GM12878 (cell line): ENCODE results near the gene NPIPA5. TPM values are rescaled to one million over a fixed set of nuclear protein-coding genes. Genes with fewer than 3 reads are reported as not detected.

ENCODE experiments used
- ATAC-seq: fragments of 200-7000 bp; cut with Tn5 transposase; 3 replicates; pipeline ENCODE4 v1.9.1; 2020; ENCODE audit warnings: mild to moderate bottlenecking, moderate library complexity
- BruUV-seq: library from RNA; stranded (reverse); fragments of 400-500 nt; replicated peaks from 2 replicates; lab custom pipeline; 2021; lab: Mats Ljungman, UMichigan
- CTCF ChIA-PET: fragments of 300-600 bp; sonication (Branson Sonifier 250); formaldehyde crosslinking; extraction: SDS; loops from one replicate; lab custom pipeline; 2021; ENCODE audit warnings: inconsistent platforms; lab: Yijun Ruan, JAX
- POLR2A ChIA-PET: fragments of 350-600 bp; formaldehyde crosslinking; extraction: SDS; loops from one replicate; lab custom pipeline; 2021; ENCODE audit warnings: inconsistent platforms; lab: Charles Lee
- RAD21 ChIA-PET: fragments of 300-600 bp; sonication (Branson Sonifier 250); formaldehyde crosslinking; loops from one replicate; lab custom pipeline; 2023; ENCODE audit warnings: antibody characterized with exemption; ENCODE audit not compliant: unreplicated experiment; lab: Charles Lee
- SMC1A ChIA-PET: fragments of 300-600 bp; sonication (Branson Sonifier 250); formaldehyde crosslinking; loops from one replicate; lab custom pipeline; 2023; ENCODE audit not compliant: unreplicated experiment, uncharacterized antibody; lab: Charles Lee
- DNase-seq: peaks from one replicate; pipeline ENCODE4 v3.0.0-alpha.2; 2011; ENCODE audit warnings: low read depth, low spot score
- FAIRE-seq: peaks from 3 replicates; lab custom pipeline; 2011; peaks lifted over from hg19 to GRCh38; lab: Jason Lieb, UNC
- H2AFZ ChIP-seq: 2 replicates; pipeline ENCODE4 v1.6.0; 2011; ENCODE audit warnings: low read depth, low read length, control low read depth; ENCODE audit not compliant: control insufficient read depth
- H3K27ac ChIP-seq: 2 replicates; pipeline ENCODE4 v1.5.1; 2011; ENCODE audit warnings: control low read depth; ENCODE audit not compliant: control insufficient read depth, insufficient read depth
- H3K27me3 ChIP-seq, 2 experiments: replicated peaks in 1 of 2; 2 replicates each; pipeline versions ENCODE4 v1.6.0 to v1.6.1; 2011; ENCODE audit warnings: low read length in 1 of 2; ENCODE audit not compliant: control insufficient read depth in 2 of 2, insufficient read depth in 2 of 2
- H3K36me3 ChIP-seq, 2 experiments: 2 replicates each; pipeline ENCODE4 v1.5.1; 2011; ENCODE audit warnings: low read length in 1 of 2; ENCODE audit not compliant: control insufficient read depth in 2 of 2, insufficient read depth in 2 of 2
- H3K4me1 ChIP-seq: 2 replicates; pipeline ENCODE4 v1.6.1; 2011; ENCODE audit warnings: mild to moderate bottlenecking, low read length, moderate library complexity, mixed read lengths; ENCODE audit not compliant: control insufficient read depth, insufficient read depth
- H3K4me2 ChIP-seq: 2 replicates; pipeline ENCODE4 v1.6.0; 2011; ENCODE audit warnings: control low read depth; ENCODE audit not compliant: control insufficient read depth, insufficient read depth
- H3K4me3 ChIP-seq: fragments of 200-600 bp; sonication (generic); 2 replicates; pipeline ENCODE4 v1.5.1; 2016
- H3K79me2 ChIP-seq: 2 replicates; pipeline ENCODE4 v1.6.0; 2011; ENCODE audit warnings: low read length; ENCODE audit not compliant: control insufficient read depth, insufficient read depth
- H3K9ac ChIP-seq: 2 replicates; pipeline ENCODE4 v1.8.0; 2011; ENCODE audit warnings: low read length, control low read depth, mixed read lengths; ENCODE audit not compliant: control insufficient read depth, insufficient read depth
- H3K9me3 ChIP-seq: replicated peaks from 3 replicates; pipeline ENCODE4 v1.5.1; 2011; ENCODE audit warnings: mild to moderate bottlenecking, low read length; ENCODE audit not compliant: control insufficient read depth, insufficient read depth
- H4K20me1 ChIP-seq: 2 replicates; pipeline ENCODE4 v1.6.0; 2011; ENCODE audit not compliant: control insufficient read depth, insufficient read depth
- ATF7 ChIP-seq: fragments of 450-650 bp; IDR thresholded peaks from 2 replicates; pipeline ENCODE4 v1.6.1; 2016; ENCODE audit warnings: low read depth, mild to moderate bottlenecking
- BHLHE40 ChIP-seq, 2 experiments: fragments of 450-650 bp in 1 of 2; IDR thresholded peaks; 2 replicates each; pipeline ENCODE4 v1.6.1; 2011 to 2017; ENCODE audit warnings: low read depth in 2 of 2, borderline replicate concordance in 1 of 2, improper control_type of control experiment in 1 of 2, low read length in 1 of 2, mild to moderate bottlenecking in 1 of 2
- CEBPB ChIP-seq, 2 experiments: fragments of 150-350 bp in 1 of 2; IDR thresholded peaks; 2 replicates each; pipeline ENCODE4 v1.6.1; 2012 to 2014; ENCODE audit warnings: low read depth in 2 of 2, low read length in 2 of 2, borderline replicate concordance in 1 of 2, inconsistent platforms in 1 of 2
- FOS ChIP-seq: IDR thresholded peaks from 3 replicates; pipeline ENCODE4 v1.6.1; 2011; ENCODE audit warnings: borderline replicate concordance; ENCODE audit not compliant: insufficient read length; ENCODE audit errors: extremely low read depth
- FOXK2 ChIP-seq: fragments of 450-650 bp; IDR thresholded peaks from 2 replicates; pipeline ENCODE4 v1.6.1; 2017; ENCODE audit warnings: mild to moderate bottlenecking, moderate library complexity
- GATAD2B ChIP-seq: fragments of 450-650 bp; conservative IDR thresholded peaks from 2 replicates; pipeline ENCODE4 v1.6.1; 2017; ENCODE audit warnings: low read depth, mild to moderate bottlenecking, moderate library complexity
- KAT2A ChIP-seq: conservative IDR thresholded peaks from 2 replicates; pipeline ENCODE4 v1.6.1; 2011; ENCODE audit warnings: low read depth, low read length; ENCODE audit not compliant: control insufficient read depth
- KLF5 ChIP-seq: fragments of 450-650 bp; IDR thresholded peaks from 2 replicates; pipeline ENCODE4 v1.6.1; 2014; ENCODE audit warnings: mild to moderate bottlenecking; ENCODE audit not compliant: partially characterized antibody
- MXI1 ChIP-seq: fragments of 150-350 bp; IDR thresholded peaks from 2 replicates; pipeline ENCODE4 v1.6.1; 2011; ENCODE audit warnings: low read depth, mild to moderate bottlenecking, inconsistent platforms, low read length, improper control_type of control experiment
- SMAD1 ChIP-seq: fragments of 450-650 bp; IDR thresholded peaks from 2 replicates; pipeline ENCODE4 v1.6.1; 2018; ENCODE audit warnings: mild to moderate bottlenecking, low read depth; ENCODE audit not compliant: partially characterized antibody
- SMAD5 ChIP-seq: IDR thresholded peaks from 2 replicates; pipeline ENCODE4 v1.6.1; 2016; ENCODE audit warnings: antibody characterized with exemption, low read depth
- SMC3 ChIP-seq: IDR thresholded peaks from 2 replicates; pipeline ENCODE4 v1.6.1; 2011; ENCODE audit warnings: low read length, improper control_type of control experiment, borderline replicate concordance
- YBX1 ChIP-seq: fragments of 450-650 bp; IDR thresholded peaks from 2 replicates; pipeline ENCODE4 v1.6.1; 2016; ENCODE audit warnings: antibody characterized with exemption
- WGBS: methylation state at CpG from one replicate; pipeline ENCODE4 v1.1.6; 2016; ENCODE audit warnings: low lambda C conversion rate; ENCODE audit not compliant: insufficient replicate concordance, insufficient coverage; ENCODE audit errors: missing lambda C conversion rate; 5-methylcytosine and 5-hydroxymethylcytosine counted together
- in situ Hi-C: fragments of 300-500 bp; cut with MboI; formaldehyde crosslinking; loops from 9 replicates; pipeline ENCODE4 v1.14.3; 2018; ENCODE audit warnings: mixed read lengths
- intact Hi-C: fragments of 100-400 bp; cut with micrococcal nuclease; formaldehyde crosslinking; loops from one replicate; pipeline ENCODE4 v1.14.2; 2022; ENCODE audit not compliant: unreplicated experiment
- polyA plus RNA-seq, 11 experiments: library from polyadenylated mRNA; depleted of rRNA in 4 of 11; unstranded in 6 of 11; stranded (reverse) in 5 of 11; fragments of >200 nt; fragmentation: Nextera tagmentation in 4 of 11; fragmentation: Illumina TruSeq in 1 of 11; extraction: Ambion mirVana in 4 of 11; extraction: Trizol in 1 of 11; gene quantifications; 1 replicate in 1 of 11; 2 replicates in 10 of 11; pipeline versions ENCODE4 v1.2.1 to v1.2.3, GENCODE V29; 2011 to 2016; ENCODE audit warnings: inconsistent platforms in 2 of 11, missing spikeins in 2 of 11, low read depth in 1 of 11
- total RNA-seq, 4 experiments: library from RNA; depleted of rRNA in 3 of 4; stranded (reverse); fragments of >200 nt in 3 of 4; fragmentation: Illumina TruSeq in 1 of 4; extraction: Trizol in 1 of 4; gene quantifications; 2 replicates each; pipeline versions ENCODE4 v1.2.1 to v1.2.3, GENCODE V29; 2013 to 2021
- TF ChIP-seq, protein P1 (sequence below): IDR thresholded peaks from 2 replicates; pipeline ENCODE4 v1.6.1; 2011; ENCODE audit warnings: borderline replicate concordance, low read depth, mild to moderate bottlenecking, moderate library complexity, low read length; ENCODE audit not compliant: insufficient read depth, poor library complexity, severe bottlenecking
- TF ChIP-seq, protein P2 (sequence below): fragments of 450-650 bp; IDR thresholded peaks from 2 replicates; pipeline ENCODE4 v1.6.1; 2014; ENCODE audit warnings: mild to moderate bottlenecking

The NPIPA5 gene
- total and polyA plus RNA-seq, 10 of the 15 experiments (the other 5 are each of a cell fraction or from before 2014, with no cell fraction given) = 1.2 to 12.1 (median 3.6) TPM

DNA sequence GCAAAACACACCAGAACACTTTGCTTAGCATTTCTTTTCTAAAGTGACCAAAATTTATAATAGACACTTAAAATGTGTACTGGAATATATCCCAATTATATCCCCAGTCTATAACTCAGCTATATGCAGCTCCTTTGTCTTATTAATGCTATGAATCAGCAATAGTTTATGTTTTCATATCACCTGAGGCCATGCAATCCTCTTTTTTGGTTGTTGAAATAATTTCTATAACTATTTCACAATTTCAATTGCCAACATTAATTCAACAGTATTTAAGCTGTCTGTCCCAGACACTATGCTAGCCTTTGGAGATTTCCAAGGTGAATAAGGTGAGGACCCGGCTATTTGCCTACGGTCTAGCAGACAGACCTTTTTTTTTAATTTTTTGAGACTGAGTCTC is 39.1 kb upstream of the NPIPA5 start:
- ChIA-PET CTCF (no interaction called here), SMC1A (no interaction called here), POLR2A (no interaction called here), RAD21 (no interaction called here)
- WGBS = 90% methylated on average over 2 of the region's 2 CpGs
- FAIRE-seq = no peak
- no peak overlapping the region for H3K4me3 ChIP-seq
- no peak overlapping the region for H3K4me2 ChIP-seq
- TF ChIP-seq CEBPB (IDR thresholded peaks at IDR 0.05; ENCODE audit: borderline replicate concordance in 1 of 2, low read depth in 2 of 2, low read length in 2 of 2) (no peak), ATF7 (no peak), FOXK2 (no peak)
- DNase-seq = no peak
- ATAC-seq = no peak
- no peaks in the 10 kb centered on the region for H3K27me3 ChIP-seq
- H2AFZ ChIP-seq = no peak overlapping the region
- H3K4me1 ChIP-seq = no peaks in the 10 kb centered on the region
- H3K79me2 ChIP-seq = no peaks in the 10 kb centered on the region
- no peaks in the 10 kb centered on the region for H3K9me3 ChIP-seq
- no peak overlapping the region for H3K27ac ChIP-seq
- no peak overlapping the region for H3K9ac ChIP-seq
- no peaks in the 10 kb centered on the region for H3K36me3 ChIP-seq
- BruUV-seq = no TSS peak
- H4K20me1 ChIP-seq = no peaks in the 10 kb centered on the region
- in situ Hi-C loops = loop anchor here (25.0 kb wide), 1 partner anchor 605 kb away; no protein-coding TSS in a partner anchor
- intact Hi-C loops = no loop called here

DNA sequence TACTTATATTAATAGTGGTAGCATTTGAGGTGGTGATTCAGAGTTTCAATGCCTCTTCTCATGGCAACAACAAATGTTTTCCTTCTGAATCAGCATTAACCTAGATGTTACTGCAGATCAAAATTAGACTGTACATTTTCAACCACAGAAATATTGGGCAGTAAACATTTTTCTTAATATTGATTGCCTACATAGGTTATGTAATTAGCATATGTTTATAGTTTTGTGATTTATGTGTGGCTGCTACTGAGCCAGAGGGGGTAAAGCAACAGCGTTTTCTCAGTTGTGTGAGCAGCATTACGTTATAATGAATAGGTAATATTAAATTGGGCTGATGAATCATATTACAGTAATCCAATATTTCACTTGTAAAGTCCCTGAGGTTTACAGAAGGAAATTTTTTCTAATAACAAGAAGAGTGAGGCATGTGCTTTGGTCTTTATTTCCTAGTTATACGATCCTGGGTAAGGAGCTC is 37.5 kb upstream of the NPIPA5 start:
- Histone ChIP-seq H3K4me2 (no peak overlapping the region), H3K9me3 (no peaks in the 10 kb centered on the region), H3K27ac (no peak overlapping the region), H3K4me3 (no peak overlapping the region), H4K20me1 (no peaks in the 10 kb centered on the region), H3K36me3 (no peaks in the 10 kb centered on the region), H2AFZ (no peak overlapping the region), H3K9ac (no peak overlapping the region), H3K27me3 (no peaks in the 10 kb centered on the region), H3K79me2 (no peaks in the 10 kb centered on the region), H3K4me1 (no peaks in the 10 kb centered on the region)
- in situ Hi-C loops = loop anchor here (25.0 kb wide), 1 partner anchor 603 kb away; no protein-coding TSS in a partner anchor
- CTCF ChIA-PET = no interaction called here
- RAD21 ChIA-PET = no interaction called here
- intact Hi-C loops = no loop called here
- FAIRE-seq (peak; percentile 68), ATAC-seq (no peak), DNase-seq (no peak)
- POLR2A ChIA-PET = no interaction called here
- WGBS = 21% methylated on average over 3 of the region's 3 CpGs
- BruUV-seq = no TSS peak
- SMC1A ChIA-PET = no interaction called here
- no peak for TF ChIP-seq KLF5
- no peak for TF ChIP-seq KAT2A
- no peak for TF ChIP-seq SMAD5
- no peak for TF ChIP-seq FOS
- TF ChIP-seq BHLHE40 (IDR thresholded peaks at IDR 0.05; ENCODE audit: borderline replicate concordance in 1 of 2, low read depth in 2 of 2, low read length in 1 of 2) = no peak
- TF ChIP-seq, protein P1, sequence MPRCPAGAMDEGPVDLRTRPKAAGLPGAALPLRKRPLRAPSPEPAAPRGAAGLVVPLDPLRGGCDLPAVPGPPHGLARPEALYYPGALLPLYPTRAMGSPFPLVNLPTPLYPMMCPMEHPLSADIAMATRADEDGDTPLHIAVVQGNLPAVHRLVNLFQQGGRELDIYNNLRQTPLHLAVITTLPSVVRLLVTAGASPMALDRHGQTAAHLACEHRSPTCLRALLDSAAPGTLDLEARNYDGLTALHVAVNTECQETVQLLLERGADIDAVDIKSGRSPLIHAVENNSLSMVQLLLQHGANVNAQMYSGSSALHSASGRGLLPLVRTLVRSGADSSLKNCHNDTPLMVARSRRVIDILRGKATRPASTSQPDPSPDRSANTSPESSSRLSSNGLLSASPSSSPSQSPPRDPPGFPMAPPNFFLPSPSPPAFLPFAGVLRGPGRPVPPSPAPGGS = no peak
- TF ChIP-seq SMAD1 = no peak
- TF ChIP-seq YBX1 = no peak
- no peak for TF ChIP-seq SMC3
- no peak for TF ChIP-seq GATAD2B
- TF ChIP-seq MXI1 = no peak
- TF ChIP-seq, protein P2, sequence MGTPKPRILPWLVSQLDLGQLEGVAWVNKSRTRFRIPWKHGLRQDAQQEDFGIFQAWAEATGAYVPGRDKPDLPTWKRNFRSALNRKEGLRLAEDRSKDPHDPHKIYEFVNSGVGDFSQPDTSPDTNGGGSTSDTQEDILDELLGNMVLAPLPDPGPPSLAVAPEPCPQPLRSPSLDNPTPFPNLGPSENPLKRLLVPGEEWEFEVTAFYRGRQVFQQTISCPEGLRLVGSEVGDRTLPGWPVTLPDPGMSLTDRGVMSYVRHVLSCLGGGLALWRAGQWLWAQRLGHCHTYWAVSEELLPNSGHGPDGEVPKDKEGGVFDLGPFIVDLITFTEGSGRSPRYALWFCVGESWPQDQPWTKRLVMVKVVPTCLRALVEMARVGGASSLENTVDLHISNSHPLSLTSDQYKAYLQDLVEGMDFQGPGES = no peak
